Hematopoietic multipotent progenitor cell treated with erythropoietin and hydrocortisone succinate and interleukin-3 and kit ligand, for 17 days (in vitro differentiated cells): ENCODE measurements around the gene ABCD3.
"Not testable (repeated sequence)": the region's sequence is repeated elsewhere in the genome, so short reads cannot be mapped to it uniquely, and the experiment has no call there.

Source experiments
- DNase-seq: peaks from one replicate; pipeline ENCODE4 v3.0.0-alpha.2; 2015; ENCODE audit warnings: low spot score

ABCD3 gene

DNA sequence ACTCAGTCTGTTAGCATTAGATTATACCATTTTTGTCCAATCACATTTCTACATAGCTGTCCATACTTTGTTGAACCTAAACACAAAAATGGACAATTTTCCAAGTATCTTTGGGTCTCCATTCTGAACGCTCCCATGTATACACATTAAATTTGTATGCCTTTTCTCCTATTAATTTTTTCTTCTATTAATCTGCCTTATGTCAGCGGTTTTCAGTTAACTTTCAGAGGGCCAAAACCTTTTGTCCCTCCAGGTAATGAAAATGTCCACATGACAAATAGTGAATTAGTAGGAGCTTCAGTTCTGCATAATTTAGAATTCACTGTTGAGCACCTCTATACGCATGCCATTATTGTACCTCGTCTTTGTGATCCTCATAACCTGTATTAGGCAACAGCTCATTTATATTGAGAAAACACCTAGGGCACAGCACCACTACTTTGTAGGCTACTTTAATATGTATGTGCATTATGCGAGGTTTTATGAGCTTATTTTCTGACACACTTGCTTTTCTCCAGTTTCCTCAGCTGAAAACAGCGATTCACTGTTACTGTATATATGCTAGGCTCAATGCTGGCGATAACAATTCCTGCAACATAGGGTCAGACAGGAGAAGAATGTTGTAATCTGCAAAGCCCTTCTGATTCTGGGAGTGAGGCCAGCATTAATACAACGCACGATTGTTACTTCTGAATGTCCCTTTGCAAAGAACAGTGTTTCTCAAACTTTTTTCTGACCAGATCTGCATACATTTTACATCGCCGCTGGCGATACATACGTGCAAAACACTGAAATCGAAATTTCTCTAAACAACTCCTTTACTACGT, 1.1 kb upstream of the ABCD3 start:
- DNase-seq = no peak

DNA sequence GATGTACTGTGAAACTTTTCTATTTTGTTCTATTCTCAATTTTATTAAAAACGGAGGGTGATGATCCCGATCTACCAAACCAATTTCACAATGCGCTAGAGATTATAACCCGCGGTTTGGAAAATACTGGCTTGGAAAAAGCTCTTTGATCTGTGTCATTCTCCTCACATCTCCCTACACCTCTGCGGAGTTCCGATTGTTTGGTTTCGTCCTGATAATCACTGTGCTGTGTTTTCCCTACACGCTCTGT, 536 bp upstream of the ABCD3 start:
- DNase-seq = no peak

DNA sequence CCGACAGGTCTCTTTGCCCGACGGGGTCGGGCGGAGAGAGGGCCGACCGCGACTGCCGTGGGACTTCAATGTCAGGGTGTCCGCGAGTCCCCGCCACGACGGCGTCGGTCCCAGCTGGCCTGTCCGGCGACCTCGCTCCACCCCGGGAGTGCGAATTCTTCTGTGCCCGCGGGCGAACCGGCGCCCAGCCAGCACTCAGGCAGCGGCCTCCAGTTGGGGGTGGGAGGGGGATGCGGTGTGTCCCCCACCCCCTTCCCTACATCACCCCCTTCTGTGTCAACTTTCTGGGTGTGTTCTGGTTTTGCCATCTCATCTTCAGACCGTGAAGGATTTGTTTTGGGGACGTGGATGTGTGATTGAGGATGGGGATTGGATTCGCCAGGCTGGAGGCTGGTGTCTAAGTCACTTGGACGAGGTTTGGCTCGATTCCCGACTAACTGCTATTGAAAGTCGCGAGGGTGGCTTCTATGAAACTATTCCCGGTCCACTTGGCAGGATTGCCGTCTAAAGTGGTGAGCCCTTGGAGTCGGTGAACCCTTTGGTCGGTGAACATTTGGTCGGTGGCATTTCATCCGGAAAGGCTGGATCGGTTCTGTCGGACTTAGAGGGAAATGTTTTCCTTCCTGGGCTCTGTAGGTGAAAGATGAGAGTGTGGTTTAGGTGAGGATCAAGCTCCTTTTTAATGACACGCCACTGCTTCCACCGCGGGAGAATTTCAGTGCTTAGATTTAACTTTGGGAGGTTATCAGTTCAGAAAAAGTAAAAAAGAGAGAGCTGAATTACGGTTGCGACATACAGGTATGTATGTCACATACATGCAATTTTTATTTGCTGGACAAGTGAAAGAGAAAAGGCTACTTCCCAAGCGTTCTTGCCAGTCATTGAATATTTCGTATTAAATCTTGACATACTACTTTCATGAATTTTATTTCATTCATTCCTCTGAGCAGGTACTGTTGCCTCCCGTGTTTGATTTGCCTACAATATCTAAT, 771 bp downstream of the ABCD3 start:
- peak; percentile 24 for DNase-seq

DNA sequence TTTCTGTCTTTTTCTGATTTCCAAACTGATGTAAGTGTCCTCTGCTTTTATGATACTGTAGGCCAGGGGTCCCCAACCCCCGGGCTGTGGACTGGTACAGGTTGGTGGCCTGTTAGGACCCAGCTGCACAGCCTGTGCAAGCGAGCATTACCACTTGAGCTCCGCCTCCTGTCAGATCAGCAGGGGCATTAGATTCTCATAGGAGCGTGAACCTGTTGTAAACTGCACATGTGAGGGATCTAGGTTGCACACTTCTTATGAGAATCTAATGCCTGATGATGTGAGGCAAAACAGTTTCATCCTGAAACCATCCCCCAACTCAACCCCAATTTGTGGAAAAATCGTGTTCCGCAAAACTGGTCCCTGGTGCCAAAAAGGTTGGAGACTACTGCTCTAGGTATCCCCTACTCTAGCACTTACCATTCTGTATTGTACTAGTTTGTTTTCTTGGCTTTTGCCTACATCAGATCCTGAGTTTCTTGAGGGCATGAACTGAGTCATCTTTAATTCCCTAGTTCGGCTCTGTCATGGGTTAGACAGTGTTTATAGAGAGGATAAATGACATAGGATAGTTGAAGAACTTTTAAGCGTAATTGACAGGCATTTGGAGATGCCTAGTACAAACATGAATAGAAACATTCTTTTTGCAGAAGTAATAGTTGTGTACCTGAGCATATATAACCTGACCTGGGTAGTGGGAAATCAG, 4.1 kb downstream of the ABCD3 start:
- no peak for DNase-seq

DNA sequence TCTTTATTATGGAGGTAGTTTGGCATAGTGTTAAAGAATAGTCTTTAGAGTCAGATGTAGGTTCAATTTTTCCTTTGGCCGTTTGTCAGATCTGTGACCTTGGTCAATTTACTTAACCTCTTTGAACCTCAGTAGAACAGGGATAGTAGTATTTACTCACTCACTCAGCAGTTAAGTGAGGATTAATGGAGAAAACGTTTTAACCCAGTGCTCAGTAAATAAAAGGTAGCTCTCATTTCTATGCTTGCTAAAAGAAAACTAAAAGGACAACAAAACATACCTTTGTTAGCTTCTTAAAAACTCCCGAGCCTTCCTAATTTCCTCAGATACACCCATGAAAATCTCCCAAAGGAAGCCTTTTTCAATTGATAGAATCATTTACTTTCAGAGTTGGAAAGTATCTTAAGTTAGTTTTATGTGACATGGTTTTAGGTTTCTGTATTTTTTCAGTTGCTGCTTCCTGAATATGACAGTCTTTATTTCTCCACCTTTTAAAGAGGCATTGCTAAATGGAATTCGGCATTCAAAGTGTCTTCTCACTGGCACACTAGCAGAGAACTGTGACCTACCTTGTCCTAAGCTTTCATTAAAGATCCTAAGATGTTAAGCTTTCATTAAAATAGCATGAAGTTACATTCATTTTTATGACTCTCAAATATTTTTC, 7.8 kb downstream of the ABCD3 start:
- DNase-seq = no peak

DNA sequence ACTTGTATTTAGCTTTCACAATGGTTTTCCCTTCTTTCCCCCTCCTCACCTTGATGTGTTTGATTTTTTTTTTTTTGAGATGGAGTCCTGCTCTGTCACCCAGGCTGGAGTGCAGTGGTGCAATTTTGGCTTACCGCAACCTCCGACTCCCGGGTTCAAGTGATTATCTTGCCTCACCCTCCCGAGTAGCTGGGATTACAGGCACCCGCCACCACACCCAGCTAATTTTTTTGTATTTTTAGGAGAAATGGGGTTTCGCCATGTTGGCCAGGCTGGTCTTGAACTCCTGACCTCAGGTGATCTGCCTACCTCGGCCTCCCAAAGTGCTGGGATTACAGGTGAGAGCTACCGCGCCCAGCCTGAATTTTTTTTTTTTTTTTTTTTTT, 8.3 kb downstream of the ABCD3 start:
- not testable (repeated sequence) for DNase-seq

DNA sequence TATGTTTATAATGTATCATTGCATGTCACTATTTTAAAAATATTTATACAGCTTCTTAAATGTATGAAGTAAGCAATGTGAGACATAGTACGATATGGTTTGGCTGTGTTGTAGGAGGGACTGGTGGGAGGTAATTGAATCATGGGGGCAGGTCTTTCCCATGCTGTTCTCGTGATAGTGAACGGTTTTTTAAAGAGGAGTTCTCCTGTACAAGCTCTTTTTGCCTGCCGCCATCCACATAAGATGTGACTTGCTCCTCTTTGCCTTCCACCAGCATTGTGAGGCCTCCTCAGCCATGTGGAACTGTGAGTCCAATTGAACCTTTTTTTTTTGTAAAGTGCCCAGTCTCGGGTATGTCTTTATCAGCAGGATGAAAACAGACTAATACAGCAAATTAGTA, 10.3 kb downstream of the ABCD3 start:
- no peak for DNase-seq

DNA sequence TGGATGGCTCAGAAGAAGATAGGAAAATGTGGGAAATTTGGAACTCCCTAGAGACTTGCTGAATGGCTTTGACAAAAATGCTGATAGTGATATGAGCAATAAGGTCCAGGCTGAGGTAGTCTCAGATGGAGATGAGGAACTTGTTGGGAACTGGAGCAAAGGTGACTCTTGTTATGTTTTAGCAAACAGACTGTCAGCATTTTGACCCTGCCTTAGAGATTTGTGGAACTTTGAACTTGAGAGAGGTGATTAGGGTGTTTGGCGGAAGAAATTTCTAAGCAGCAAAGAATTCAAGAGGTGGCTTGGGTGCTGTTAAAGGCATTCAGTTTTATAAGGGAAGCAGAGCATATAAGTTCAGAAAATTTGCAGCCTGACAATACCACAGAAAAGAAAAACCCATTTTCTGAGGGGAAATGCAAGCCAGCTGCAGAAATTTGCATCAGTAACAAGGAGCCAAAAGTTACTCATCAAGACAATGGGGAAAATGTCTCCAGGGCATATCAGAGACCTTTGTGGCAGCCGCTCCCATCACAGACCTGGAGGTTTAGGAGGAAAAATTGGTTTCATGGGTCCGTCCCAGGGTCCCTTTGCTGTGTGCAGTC, 10.8 kb downstream of the ABCD3 start:
- not testable (repeated sequence) for DNase-seq

DNA sequence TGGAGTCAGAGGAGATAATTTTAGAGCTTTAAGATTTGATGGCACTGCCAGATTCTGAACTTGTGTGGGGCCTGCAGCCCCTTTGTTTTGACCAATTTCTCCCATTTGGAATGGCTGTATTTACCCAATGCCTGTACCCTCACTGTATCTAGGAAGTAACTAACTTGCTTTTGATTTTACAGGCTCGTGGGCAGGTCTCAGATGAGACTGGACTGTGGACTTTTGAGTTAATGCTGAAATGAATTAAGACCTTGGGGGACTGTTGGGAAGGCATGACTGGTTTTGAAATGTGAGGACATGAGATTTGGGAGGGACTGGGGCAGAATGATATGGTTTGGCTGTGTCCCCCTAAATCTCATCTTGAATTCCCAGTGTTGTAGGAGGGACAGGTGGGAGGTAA, 11.9 kb downstream of the ABCD3 start:
- DNase-seq = not testable (repeated sequence)

DNA sequence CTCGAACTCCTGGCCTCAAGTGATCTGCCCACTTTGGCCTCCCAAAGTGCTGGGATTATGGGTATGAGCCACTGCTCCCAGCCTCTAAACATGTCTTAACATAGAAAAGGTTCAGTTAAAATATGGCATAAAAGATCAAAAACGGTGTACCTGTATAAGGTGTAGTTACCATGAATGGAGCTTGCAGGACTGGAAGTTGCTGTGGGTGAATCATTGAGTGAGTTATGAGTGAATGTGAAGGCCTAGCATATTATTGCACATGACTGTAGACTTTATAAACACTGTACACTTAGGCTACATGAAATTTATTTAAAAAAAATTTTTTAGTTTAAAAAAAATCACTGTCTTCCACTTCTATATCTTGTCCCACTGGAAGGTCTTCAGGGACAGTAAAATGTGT, 15.7 kb downstream of the ABCD3 start:
- DNase-seq = no peak

DNA sequence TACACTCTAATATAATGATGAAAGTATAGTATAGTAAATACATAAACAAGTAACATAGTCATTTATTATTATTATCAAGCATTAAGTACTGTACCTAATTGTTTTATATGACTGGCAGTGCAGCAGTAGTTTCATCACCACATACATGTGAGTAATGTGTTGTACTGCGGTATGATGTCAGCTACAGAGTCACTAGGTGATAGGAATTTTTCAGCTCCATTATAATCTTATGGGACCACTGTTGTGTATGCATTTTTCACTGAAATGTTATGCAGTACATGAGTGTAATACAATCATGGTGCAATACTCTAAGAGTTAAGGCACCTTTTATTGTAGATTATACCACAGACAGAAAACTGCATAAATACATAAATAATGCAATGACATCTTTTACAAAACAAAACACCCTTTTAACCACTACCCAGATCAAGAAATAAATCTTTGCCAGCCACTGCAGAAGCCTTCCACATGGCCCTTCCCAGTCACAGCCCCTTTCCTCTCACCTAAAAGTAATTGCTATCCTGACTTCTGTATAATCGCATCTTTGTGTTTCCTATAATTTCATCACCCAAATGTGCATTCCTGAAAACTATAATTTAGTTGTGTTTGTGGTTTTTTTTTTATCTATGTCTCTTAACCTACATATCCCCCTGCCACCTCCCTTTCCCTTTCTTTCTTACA, 16.3 kb downstream of the ABCD3 start:
- no peak for DNase-seq

DNA sequence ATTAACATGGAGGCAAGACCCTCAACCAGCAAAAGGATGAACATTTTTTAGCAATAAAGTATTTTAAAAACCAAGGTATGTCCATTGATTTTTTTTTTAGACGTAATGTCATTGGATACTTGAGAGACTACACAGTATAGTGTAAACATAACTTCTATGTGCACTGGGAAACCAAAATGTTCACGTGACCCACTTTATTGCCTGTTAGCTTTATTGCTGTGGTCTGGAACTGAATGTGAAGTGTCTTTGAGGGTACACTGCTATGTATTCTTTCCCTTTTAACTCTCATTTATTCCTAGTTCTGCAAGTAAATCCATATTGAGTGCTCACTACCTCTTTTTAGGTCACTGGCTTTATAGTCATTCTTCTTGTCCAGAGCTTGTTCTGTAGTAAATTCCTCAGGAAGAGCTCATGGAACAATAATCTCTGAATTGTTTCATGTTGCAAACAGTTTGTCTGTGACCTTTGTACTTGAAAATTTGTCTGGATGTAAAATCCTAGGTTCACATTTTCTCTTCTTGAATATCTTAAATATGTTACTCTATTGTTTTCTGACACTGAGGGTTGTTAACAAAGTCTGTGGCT, 20.6 kb downstream of the ABCD3 start:
- DNase-seq = no peak

DNA sequence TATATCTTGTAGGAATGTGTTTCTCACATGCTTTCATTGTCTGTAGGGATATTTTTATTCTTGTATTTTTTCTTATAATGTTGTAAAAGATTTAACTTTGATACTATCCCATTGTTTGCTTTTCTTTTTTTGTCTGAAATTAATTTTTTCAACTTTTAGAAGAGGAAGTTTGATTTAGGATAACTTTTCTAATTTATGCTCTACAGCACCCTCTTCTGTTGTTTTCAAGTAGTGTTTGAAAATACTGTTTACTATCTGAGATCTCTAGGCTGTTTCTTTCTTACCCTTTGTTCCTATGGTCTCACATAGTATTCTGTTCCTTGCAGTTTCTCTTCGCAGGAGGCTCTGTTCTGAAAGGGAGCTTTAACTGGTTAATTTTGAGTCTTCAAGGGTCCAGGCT, 21.9 kb downstream of the ABCD3 start:
- no peak for DNase-seq

DNA sequence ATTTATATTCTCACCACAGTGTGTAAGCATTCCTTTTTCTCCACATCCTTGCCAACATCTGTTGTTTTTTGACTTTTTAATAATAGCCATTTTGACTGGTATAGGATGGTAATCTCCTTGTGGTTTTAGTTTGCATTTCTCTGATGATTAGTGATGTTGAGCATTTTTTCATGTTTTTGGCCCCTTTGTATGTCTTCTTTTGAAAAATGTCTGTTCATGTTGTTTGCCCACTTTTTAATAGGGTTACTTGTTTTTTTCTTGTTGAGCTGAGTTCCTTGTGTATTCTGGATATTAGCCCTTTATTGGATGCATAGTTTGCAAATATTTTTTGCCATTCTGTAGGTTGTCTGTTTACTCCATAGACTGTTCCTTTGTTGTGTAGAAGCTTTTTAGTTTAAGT, 24.9 kb downstream of the ABCD3 start:
- DNase-seq = not testable (repeated sequence)

DNA sequence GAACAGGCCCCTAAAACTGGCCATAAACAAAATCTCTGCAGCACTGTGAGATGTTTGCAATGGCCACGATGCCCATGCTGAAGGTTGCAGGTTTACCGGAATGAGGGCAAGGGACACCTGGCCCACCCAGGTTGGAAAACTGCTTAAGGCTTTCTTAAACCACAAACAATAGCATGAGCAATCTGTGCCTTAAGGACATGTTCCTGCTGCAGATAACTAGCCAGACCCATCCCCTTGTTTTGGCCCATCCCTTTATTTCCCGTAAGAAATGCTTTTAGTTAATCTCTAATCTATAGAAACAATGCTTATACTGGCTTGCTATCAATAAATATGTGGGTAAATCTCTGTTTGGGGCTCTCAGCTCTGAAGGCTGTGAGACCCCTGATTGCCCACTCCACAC, 26.6 kb downstream of the ABCD3 start:
- DNase-seq = not testable (repeated sequence)

DNA sequence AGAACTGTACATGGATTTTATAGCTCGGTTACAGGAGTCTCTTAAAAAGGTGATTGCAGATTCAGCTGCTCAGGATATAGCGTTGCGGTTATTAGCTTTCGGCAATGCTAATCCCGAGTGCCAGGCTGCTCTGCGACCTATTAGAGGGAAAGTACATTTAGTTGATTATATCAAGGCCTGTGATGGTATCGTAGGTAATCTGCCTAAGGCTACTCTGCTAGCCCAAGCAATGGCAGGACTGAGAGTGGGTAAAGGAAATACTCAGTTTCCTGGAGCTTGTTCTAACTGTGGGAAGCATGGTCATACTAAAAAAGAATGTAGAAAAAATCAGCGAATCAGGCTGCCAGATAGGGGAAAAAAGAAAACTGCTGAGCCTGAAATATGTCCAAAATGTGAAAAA, 27.5 kb downstream of the ABCD3 start:
- not testable (repeated sequence) for DNase-seq

DNA sequence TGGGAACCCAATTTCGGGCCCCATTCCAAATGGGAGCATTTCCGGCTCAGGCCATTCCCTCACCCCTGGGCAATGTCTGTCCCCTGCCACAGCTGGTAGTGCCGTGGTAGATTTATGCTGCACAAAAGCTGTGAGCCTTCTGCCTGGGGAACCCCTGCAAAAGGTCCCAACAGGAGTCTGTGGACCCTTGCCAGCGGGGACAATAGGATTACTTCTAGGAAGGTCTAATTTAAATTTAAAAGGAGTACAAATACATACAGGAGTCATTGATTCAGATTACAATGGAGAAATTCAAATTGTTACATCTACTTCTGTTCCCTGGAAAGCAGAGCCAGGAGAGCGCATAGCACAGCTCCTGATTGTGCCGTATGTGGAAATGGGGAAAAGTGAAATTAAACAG, 28.0 kb downstream of the ABCD3 start:
- not testable (repeated sequence) for DNase-seq

DNA sequence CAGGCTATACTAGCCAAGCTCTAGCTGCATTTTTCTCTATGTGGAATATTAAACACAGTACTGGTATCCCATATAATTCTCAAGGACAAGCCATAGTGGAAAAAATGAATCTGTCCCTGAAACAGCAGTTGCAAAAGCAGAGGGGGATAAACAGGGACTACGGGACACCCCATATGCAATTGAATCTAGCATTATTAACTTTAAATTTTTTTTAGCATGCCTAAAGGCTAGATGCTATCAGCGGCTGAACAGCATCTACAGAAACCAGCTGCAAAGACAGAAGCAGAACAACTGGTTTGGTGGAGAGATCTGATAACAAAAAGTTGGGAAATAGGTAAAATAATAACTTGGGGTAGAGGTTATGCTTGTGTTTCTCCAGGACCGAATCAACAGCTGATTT, 30.6 kb downstream of the ABCD3 start:
- DNase-seq = not testable (repeated sequence)

DNA sequence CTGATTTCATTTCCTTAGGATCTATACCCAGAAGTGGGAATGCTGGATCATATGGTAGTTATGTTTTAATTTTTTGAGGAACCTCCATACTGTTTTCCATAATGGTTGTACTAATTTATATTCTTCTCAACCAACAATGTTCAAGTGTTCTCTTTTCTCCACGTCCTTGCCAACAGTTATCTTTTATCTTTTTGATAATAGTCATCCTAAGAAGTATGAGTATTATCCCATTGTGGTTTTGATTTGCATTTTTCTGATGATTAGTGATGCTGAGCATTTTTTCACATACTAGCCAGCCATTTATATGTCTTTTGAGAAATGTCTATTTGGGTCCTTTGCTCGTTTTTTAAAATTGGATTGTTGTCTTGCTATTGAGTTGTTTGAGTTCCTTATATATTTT, 38.5 kb downstream of the ABCD3 start:
- no peak for DNase-seq

DNA sequence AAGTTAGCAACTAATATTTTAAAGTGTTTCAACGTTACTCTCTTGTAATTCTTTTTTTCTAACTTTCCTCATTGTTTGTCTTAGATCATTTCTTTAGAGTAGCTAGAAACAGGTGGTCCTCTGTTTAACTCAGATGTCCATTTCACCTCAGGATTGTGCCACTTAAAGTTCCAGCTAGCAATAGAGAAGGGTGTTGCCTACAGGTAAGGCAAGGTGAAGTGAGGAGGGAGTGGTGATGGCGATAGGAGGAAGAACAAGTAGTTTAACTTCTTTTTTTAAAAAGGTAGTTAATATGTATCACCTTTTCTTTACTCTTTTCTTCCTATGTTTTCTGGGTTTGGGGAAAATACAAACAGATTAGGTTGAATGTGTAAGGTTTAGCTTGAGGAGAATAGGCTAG, 44.4 kb downstream of the ABCD3 start:
- no peak for DNase-seq
